ENCODE results near the gene PDZD4.

GRCh38 chrX:153755136-153755535, 75.2 kb downstream of the PDZD4 start:
- no peak for TF ChIP-seq CTCF (IDR thresholded peaks at IDR 0.05)
- no peak for TF ChIP-seq POLR2A (IDR thresholded peaks at IDR 0.05)
- TF ChIP-seq POLR2AphosphoS5 (IDR thresholded peaks at IDR 0.05) = no peak
- no peak for TF ChIP-seq EP300 (IDR thresholded peaks at IDR 0.05)
